HepG2 (cell line): ENCODE data around the gene PGC. TPM values are rescaled to one million over a fixed set of nuclear protein-coding genes. Genes with fewer than 3 reads are reported as not detected.
A peak's percentile ranks its signal among the peaks of the same experiment; 100 is the strongest.

Source experiments
- BHLHE40 ChIP-seq: IDR thresholded peaks from 2 replicates; pipeline ENCODE4 v1.6.1; 2011; ENCODE audit warnings: low read length, improper control_type of control experiment
- CENPX ChIP-seq: sonication (generic); formaldehyde crosslinking; IDR thresholded peaks from 2 replicates; pipeline ENCODE4 v1.9.0; 2021; ENCODE audit warnings: mild to moderate bottlenecking, missing genetic modification reagents, moderate library complexity
- FOXC1 ChIP-seq: sonication (generic); formaldehyde crosslinking; IDR thresholded peaks from 2 replicates; pipeline ENCODE4 v1.8.0; 2022; ENCODE audit warnings: mild to moderate bottlenecking, missing genetic modification reagents, borderline replicate concordance
- HNF4A ChIP-seq: sonication (generic); formaldehyde crosslinking; IDR thresholded peaks from 2 replicates; pipeline ENCODE4 v1.4.0; 2020; ENCODE audit warnings: missing genetic modification reagents
- NR1H2 ChIP-seq: sonication (generic); formaldehyde crosslinking; IDR thresholded peaks from 2 replicates; pipeline ENCODE4 v1.8.1; 2022; ENCODE audit warnings: low read depth, missing genetic modification reagents, borderline replicate concordance
- NR2C2 ChIP-seq: sonication (generic); formaldehyde crosslinking; IDR thresholded peaks from 2 replicates; pipeline ENCODE4 v1.4.0; 2020; ENCODE audit warnings: missing genetic modification reagents, mild to moderate bottlenecking, moderate library complexity, borderline replicate concordance
- PHF8 ChIP-seq: sonication (generic); formaldehyde crosslinking; IDR thresholded peaks from 2 replicates; pipeline ENCODE4 v1.5.0; 2020; ENCODE audit warnings: missing genetic modification reagents
- ZNF720 ChIP-seq: sonication (generic); formaldehyde crosslinking; IDR thresholded peaks from 2 replicates; pipeline ENCODE4 v1.4.0; 2020; ENCODE audit warnings: missing genetic modification reagents
- polyA plus RNA-seq, 8 experiments: library from polyadenylated mRNA; depleted of rRNA in 3 of 8; stranded (reverse) in 7 of 8; unstranded in 1 of 8; fragments of >200 nt; fragmentation: Illumina TruSeq in 4 of 8; extraction: Trizol in 4 of 8; gene quantifications; 2 replicates each; pipeline versions ENCODE4 v1.2.1 to v1.2.3, GENCODE V29; 2011 to 2016; ENCODE audit warnings: low read depth in 4 of 8, missing spikeins in 1 of 8, mixed read lengths in 1 of 8; ENCODE audit not compliant: insufficient read depth in 1 of 8
- total RNA-seq, 5 experiments: library from RNA; depleted of rRNA; stranded (reverse); fragments of >200 nt; fragmentation: Illumina TruSeq; extraction: Trizol; gene quantifications; 2 replicates each; pipeline ENCODE4 v1.2.3, GENCODE V29; 2016; ENCODE audit warnings: low read depth in 1 of 5
- TF ChIP-seq, protein P1 (sequence below): sonication (generic); formaldehyde crosslinking; IDR thresholded peaks from 2 replicates; pipeline ENCODE4 v1.5.1; 2020; ENCODE audit warnings: mild to moderate bottlenecking, missing genetic modification reagents, borderline replicate concordance
- TF ChIP-seq, protein P2 (sequence below), 2 experiments: IDR thresholded peaks; 2 replicates each; pipeline ENCODE4 v1.6.1; 2011 to 2012; ENCODE audit warnings: low read length in 2 of 2, borderline replicate concordance in 1 of 2, low read depth in 1 of 2, mild to moderate bottlenecking in 1 of 2, moderate library complexity in 1 of 2

PGC gene
- total and polyA plus RNA-seq, 2 of the 13 experiments (the other 11 are each of a cell fraction or from before 2014, with no cell fraction given), result 426 to 502 TPM

DNA sequence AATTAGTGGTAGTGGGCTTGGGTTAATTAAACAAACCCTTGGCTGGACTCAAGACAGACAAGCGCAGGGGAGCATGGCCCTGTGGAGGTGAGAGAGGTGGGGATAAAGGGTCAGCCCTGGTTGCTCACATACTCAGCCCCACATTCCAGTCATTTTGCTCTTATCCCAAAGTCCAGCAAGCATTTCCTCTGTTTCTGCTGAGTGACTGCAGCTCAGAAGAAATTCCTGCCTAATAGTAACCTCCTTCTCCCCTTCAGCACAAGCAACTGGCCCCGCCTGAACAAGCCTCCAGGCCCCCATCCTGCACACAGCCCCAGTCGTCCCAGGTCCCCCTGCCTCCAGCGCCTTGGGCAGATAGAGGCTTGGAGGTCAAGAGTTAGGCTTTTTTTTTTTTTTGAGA, 8.2 kb downstream of the PGC start (continued):
- TF ChIP-seq, protein P1, sequence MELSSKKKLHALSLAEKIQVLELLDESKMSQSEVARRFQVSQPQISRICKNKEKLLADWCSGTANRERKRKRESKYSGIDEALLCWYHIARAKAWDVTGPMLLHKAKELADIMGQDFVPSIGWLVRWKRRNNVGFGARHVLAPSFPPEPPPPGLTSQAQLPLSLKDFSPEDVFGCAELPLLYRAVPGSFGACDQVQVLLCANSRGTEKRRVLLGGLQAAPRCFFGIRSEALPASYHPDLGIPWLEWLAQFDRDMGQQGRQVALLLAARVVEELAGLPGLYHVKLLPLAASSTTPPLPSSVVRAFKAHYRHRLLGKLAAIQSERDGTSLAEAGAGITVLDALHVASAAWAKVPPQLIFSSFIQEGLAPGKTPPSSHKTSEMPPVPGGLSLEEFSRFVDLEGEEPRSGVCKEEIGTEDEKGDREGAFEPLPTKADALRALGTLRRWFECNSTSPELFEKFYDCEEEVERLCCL, result no peak
- TF ChIP-seq, protein P2, sequence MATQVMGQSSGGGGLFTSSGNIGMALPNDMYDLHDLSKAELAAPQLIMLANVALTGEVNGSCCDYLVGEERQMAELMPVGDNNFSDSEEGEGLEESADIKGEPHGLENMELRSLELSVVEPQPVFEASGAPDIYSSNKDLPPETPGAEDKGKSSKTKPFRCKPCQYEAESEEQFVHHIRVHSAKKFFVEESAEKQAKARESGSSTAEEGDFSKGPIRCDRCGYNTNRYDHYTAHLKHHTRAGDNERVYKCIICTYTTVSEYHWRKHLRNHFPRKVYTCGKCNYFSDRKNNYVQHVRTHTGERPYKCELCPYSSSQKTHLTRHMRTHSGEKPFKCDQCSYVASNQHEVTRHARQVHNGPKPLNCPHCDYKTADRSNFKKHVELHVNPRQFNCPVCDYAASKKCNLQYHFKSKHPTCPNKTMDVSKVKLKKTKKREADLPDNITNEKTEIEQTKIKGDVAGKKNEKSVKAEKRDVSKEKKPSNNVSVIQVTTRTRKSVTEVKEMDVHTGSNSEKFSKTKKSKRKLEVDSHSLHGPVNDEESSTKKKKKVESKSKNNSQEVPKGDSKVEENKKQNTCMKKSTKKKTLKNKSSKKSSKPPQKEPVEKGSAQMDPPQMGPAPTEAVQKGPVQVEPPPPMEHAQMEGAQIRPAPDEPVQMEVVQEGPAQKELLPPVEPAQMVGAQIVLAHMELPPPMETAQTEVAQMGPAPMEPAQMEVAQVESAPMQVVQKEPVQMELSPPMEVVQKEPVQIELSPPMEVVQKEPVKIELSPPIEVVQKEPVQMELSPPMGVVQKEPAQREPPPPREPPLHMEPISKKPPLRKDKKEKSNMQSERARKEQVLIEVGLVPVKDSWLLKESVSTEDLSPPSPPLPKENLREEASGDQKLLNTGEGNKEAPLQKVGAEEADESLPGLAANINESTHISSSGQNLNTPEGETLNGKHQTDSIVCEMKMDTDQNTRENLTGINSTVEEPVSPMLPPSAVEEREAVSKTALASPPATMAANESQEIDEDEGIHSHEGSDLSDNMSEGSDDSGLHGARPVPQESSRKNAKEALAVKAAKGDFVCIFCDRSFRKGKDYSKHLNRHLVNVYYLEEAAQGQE (IDR thresholded peaks at IDR 0.05; ENCODE audit: borderline replicate concordance in 1 of 2, low read depth in 1 of 2, low read length in 2 of 2), result no peak
- TF ChIP-seq ZNF720 (CRISPR knock-in tag) (no peak), BHLHE40 (no peak), CENPX (CRISPR knock-in tag) (no peak), HNF4A (CRISPR knock-in tag) (peak; percentile 74), NR1H2 (CRISPR knock-in tag) (no peak), NR2C2 (CRISPR knock-in tag) (peak; percentile 25; the same call in 1 of the 2 replicates), FOXC1 (CRISPR knock-in tag) (peak; percentile 49; the same call in 1 of the 2 replicates), PHF8 (CRISPR knock-in tag) (no peak)
- TF ChIP-seq, all 625 proteins: peak for 36
